PC-9 (cell line): Measurements from ENCODE around the gene TTLL5. TPM values are rescaled to one million over a fixed set of nuclear protein-coding genes. Genes with fewer than 3 reads are reported as not detected.

Source experiments
- BruUV-seq: library from RNA; stranded (reverse); fragments of 400-500 nt; replicated peaks from 2 replicates; lab custom pipeline; 2021; lab: Mats Ljungman, UMichigan
- CTCF ChIA-PET: fragments of 300-600 bp; sonication (Branson Sonifier 250); formaldehyde crosslinking; loops from one replicate; lab custom pipeline; 2022; ENCODE audit warnings: antibody characterized with exemption; lab: Charles Lee
- POLR2A ChIA-PET: fragments of 300-600 bp; sonication (Branson Sonifier 250); formaldehyde crosslinking; loops from one replicate; lab custom pipeline; 2022; ENCODE audit warnings: antibody characterized with exemption; ENCODE audit not compliant: unreplicated experiment; lab: Charles Lee
- DNase-seq, 2 experiments: peaks; one replicate each; pipeline versions ENCODE4 v3.0.0 to v3.0.0-alpha.2; 2015 to 2022; ENCODE audit warnings: mixed read lengths in 1 of 2
- H2AFZ ChIP-seq: fragments of 200-600 bp; sonication (generic); 2 replicates; pipeline ENCODE4 v1.8.1; 2017; ENCODE audit warnings: antibody characterized with exemption
- H3F3A ChIP-seq: fragments of 200-600 bp; sonication (generic); 2 replicates; pipeline ENCODE4 v1.8.1; 2017; ENCODE audit warnings: antibody characterized with exemption, mild to moderate bottlenecking, low read depth; ENCODE audit not compliant: insufficient read depth
- H3K27ac ChIP-seq: fragments of 200-600 bp; sonication (generic); 2 replicates; pipeline ENCODE4 v1.6.1; 2016; ENCODE audit warnings: mixed run types
- H3K27me3 ChIP-seq: fragments of 200-600 bp; sonication (generic); 2 replicates; pipeline ENCODE4 v1.6.1; 2016; ENCODE audit warnings: low read depth, mixed run types; ENCODE audit not compliant: insufficient read depth
- H3K36me3 ChIP-seq: fragments of 200-600 bp; sonication (generic); 2 replicates; pipeline ENCODE4 v1.6.1; 2016; ENCODE audit warnings: low read depth, mixed run types
- H3K4me1 ChIP-seq: fragments of 200-600 bp; sonication (generic); replicated peaks from 2 replicates; pipeline ENCODE4 v1.6.1; 2016; ENCODE audit warnings: mixed run types; ENCODE audit not compliant: insufficient read depth
- H3K4me2 ChIP-seq: fragments of 200-600 bp; sonication (generic); 2 replicates; pipeline ENCODE4 v1.6.1; 2017; ENCODE audit warnings: mixed run types
- H3K4me3 ChIP-seq: fragments of 200-600 bp; sonication (generic); 2 replicates; pipeline ENCODE4 v1.6.1; 2016; ENCODE audit warnings: mixed run types
- H3K79me2 ChIP-seq: fragments of 200-600 bp; sonication (generic); 2 replicates; pipeline ENCODE4 v1.6.1; 2017; ENCODE audit warnings: low read depth, mixed run types
- H3K9me2 ChIP-seq: fragments of 200-600 bp; sonication (generic); 2 replicates; pipeline ENCODE4 v1.8.1; 2017; ENCODE audit warnings: mild to moderate bottlenecking; ENCODE audit not compliant: insufficient read depth
- H3K9me3 ChIP-seq: fragments of 200-600 bp; sonication (generic); 2 replicates; pipeline ENCODE4 v1.8.1; 2016; ENCODE audit warnings: low read depth; ENCODE audit not compliant: insufficient read depth
- H4K20me1 ChIP-seq: fragments of 200-600 bp; sonication (generic); 2 replicates; pipeline ENCODE4 v1.8.1; 2017; ENCODE audit not compliant: insufficient read depth
- EZH2 ChIP-seq: fragments of 200-600 bp; sonication (generic); IDR thresholded peaks from 2 replicates; pipeline ENCODE4 v1.8.0; 2017; ENCODE audit warnings: antibody characterized with exemption, low read depth
- intact Hi-C: fragments of 100-400 bp; cut with micrococcal nuclease; formaldehyde crosslinking; loops from one replicate; pipeline ENCODE4 v1.10.0; 2022; ENCODE audit not compliant: unreplicated experiment
- total RNA-seq: library from RNA; stranded (reverse); gene quantifications from 2 replicates; pipeline ENCODE4 v1.2.3, GENCODE V29; 2021
- TF ChIP-seq, protein P1 (sequence below): fragments of 200-600 bp; sonication (generic); conservative IDR thresholded peaks from 2 replicates; pipeline ENCODE4 v1.6.1; 2017; ENCODE audit warnings: mixed run types, antibody characterized with exemption, mild to moderate bottlenecking, moderate library complexity

TTLL5 gene
- total RNA-seq, 1 experiment from 2014 or later, result 75.3 TPM

DNA sequence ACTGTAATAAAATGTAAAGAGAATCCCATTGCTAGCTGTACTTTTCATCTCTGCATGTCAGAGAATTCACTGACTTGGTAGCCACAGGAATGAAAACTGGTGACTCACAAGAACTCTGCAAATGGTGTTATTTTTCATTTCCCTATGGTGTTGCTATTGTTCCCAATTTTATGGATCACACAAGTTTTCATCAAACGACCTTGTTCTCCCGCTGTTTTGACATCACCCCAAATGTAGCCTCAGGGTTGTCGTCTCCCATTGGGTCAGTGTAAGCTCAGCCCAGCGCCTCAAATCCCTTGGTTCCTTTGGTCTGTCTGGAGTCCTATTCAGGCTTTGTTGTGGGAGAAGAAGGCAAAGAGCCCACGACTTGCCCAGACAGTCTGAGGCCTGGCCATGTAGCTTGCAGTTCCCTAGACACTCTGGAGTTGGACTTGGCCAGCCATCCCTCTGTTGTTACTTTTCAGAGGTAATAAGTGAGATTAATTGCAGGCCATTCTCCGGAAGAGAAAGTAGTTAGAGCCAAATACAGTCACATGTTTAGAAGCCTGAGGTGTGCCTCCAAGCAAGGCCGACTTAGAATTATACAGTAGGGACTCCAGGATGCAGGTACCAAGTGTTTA, 161.6 kb downstream of the TTLL5 start:
- no peaks in the 10 kb centered on the region for H3K27me3 ChIP-seq
- ChIA-PET POLR2A (interaction anchor here (0.6 to 1.1 kb wide), 4 partner anchors 9 to 507 kb away, joined by 3 to 10 read pairs (median 6); no protein-coding TSS in a partner anchor), CTCF (interaction anchor here (0.5 to 1.5 kb wide), 5 partner anchors 10 to 160 kb away, joined by 3 to 5 read pairs (median 5); no protein-coding TSS in a partner anchor)
- no peaks in the 10 kb centered on the region for H3K9me2 ChIP-seq
- DNase-seq, result peak; percentile 47 to 92
- peaks cover 26% of the 10 kb centered on the region for H3K4me1 ChIP-seq
- H2AFZ ChIP-seq, result no peak overlapping the region
- TF ChIP-seq EZH2, result no peak
- TF ChIP-seq, protein P1, sequence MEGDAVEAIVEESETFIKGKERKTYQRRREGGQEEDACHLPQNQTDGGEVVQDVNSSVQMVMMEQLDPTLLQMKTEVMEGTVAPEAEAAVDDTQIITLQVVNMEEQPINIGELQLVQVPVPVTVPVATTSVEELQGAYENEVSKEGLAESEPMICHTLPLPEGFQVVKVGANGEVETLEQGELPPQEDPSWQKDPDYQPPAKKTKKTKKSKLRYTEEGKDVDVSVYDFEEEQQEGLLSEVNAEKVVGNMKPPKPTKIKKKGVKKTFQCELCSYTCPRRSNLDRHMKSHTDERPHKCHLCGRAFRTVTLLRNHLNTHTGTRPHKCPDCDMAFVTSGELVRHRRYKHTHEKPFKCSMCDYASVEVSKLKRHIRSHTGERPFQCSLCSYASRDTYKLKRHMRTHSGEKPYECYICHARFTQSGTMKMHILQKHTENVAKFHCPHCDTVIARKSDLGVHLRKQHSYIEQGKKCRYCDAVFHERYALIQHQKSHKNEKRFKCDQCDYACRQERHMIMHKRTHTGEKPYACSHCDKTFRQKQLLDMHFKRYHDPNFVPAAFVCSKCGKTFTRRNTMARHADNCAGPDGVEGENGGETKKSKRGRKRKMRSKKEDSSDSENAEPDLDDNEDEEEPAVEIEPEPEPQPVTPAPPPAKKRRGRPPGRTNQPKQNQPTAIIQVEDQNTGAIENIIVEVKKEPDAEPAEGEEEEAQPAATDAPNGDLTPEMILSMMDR, result no peak
- no peaks in the 10 kb centered on the region for H3K36me3 ChIP-seq
- BruUV-seq, result no TSS peak
- peak overlapping the region; percentile 51 for H3K4me2 ChIP-seq
- H3K79me2 ChIP-seq, result no peaks in the 10 kb centered on the region
- H4K20me1 ChIP-seq, result no peaks in the 10 kb centered on the region
- peaks cover 27% of the 10 kb centered on the region for H3F3A ChIP-seq
- intact Hi-C loops, result no loop called here
- H3K9me3 ChIP-seq, result no peaks in the 10 kb centered on the region
- H3K27ac ChIP-seq, result peak overlapping the region; percentile 65
- H3K4me3 ChIP-seq, result no peak overlapping the region

DNA sequence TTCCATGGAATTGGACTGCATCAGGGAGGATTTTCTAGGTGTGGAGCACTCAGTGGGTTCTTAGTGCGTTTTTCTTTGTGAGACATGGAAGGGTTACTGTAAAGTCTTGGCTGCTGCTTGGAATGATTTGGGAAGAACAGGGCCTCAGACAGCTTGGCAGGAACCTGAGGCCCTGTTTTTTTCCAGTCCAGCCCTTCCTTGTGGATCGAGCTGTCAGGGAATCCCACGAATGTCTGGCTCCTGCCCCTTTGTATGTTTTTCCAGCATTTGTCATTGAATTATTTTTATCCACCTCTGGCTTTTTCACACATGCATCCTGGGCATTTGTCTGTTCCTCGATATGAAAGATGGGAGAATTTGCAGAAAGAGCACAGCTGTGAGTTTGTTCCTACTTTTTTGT, 162.3 kb downstream of the TTLL5 start:
- no peak for TF ChIP-seq EZH2
- TF ChIP-seq, protein P1, result no peak
- Histone ChIP-seq H3K79me2 (no peaks in the 10 kb centered on the region), H3K9me2 (no peaks in the 10 kb centered on the region), H3K27ac (0 out of 2 replicates have a peak overlapping the region, but pooled peaks have one; percentile 65), H3K9me3 (no peaks in the 10 kb centered on the region), H3K4me3 (no peak overlapping the region), H3F3A (peaks cover 27% of the 10 kb centered on the region), H2AFZ (no peak overlapping the region), H4K20me1 (no peaks in the 10 kb centered on the region), H3K36me3 (no peaks in the 10 kb centered on the region), H3K27me3 (no peaks in the 10 kb centered on the region), H3K4me2 (no peak overlapping the region), H3K4me1 (peaks cover 26% of the 10 kb centered on the region)
- ChIA-PET POLR2A (interaction anchor here (1.1 kb wide), 1 partner anchor 8 kb away, joined by 10 read pairs; no protein-coding TSS in a partner anchor), CTCF (interaction anchor here (0.8 kb wide), 1 partner anchor 61 kb away, joined by 3 read pairs; no protein-coding TSS in a partner anchor)
- no peak for DNase-seq
- TSS peak; percentile 8 for BruUV-seq
- intact Hi-C loops, result no loop called here

DNA sequence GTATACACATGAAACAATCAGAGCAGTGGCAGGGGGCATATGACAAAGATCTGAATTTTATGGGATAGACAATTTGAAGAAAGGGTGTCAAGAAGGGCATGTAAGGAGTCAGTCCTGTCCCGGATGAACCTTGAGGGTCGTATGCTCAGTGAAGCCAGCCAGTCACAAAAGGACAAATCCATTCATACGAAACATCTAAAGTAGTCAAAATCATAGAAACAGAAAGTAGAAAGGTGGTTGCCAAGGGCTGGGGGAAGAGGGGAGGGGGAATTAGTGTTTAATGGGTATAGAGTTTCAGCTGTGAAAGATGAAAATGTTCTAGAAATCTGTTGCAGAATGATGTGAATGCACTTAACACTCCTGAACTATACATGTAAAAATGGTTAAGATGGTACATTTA, 163.3 kb downstream of the TTLL5 start:
- ChIA-PET CTCF (interaction anchor here (0.6 kb wide), 2 partner anchors 9 to 156 kb away, joined by 3 to 5 read pairs; no protein-coding TSS in a partner anchor), POLR2A (interaction anchor here (0.6 kb wide), 2 partner anchors 22 to 1900 kb away, joined by 9 to 18 read pairs; no protein-coding TSS in a partner anchor)
- no peaks in the 10 kb centered on the region for H3K9me3 ChIP-seq
- DNase-seq, result no peak
- H3K4me3 ChIP-seq, result no peak overlapping the region
- H3K4me2 ChIP-seq, result no peak overlapping the region
- H4K20me1 ChIP-seq, result no peaks in the 10 kb centered on the region
- BruUV-seq, result no TSS peak
- intact Hi-C loops, result no loop called here
- H3K9me2 ChIP-seq, result no peaks in the 10 kb centered on the region
- no peak for TF ChIP-seq EZH2
- TF ChIP-seq, protein P1, result no peak
- H3F3A ChIP-seq, result peaks cover 27% of the 10 kb centered on the region
- no peaks in the 10 kb centered on the region for H3K36me3 ChIP-seq
- H2AFZ ChIP-seq, result no peak overlapping the region
- H3K27ac ChIP-seq, result no peak overlapping the region
- no peaks in the 10 kb centered on the region for H3K79me2 ChIP-seq
- H3K27me3 ChIP-seq, result no peaks in the 10 kb centered on the region
- peaks cover 26% of the 10 kb centered on the region for H3K4me1 ChIP-seq
